IPS-18c (cell line): ENCODE measurements around the gene ACSF2.

ENCODE experiments used
- H3K4me3 ChIP-seq: 2 replicates; pipeline ENCODE4 v1.7.0; 2013; ENCODE audit warnings: low read depth, mild to moderate bottlenecking, low read length, moderate library complexity; ENCODE audit not compliant: insufficient read depth
- H3K9me3 ChIP-seq: one replicate; pipeline ENCODE4 v1.6.1; 2013; ENCODE audit warnings: mild to moderate bottlenecking, low read length, moderate library complexity; ENCODE audit not compliant: control insufficient read depth, insufficient read depth

ACSF2 gene

GRCh38 chr17:50452630-50453300 lies 26.7 kb downstream of the ACSF2 start:
- no peaks in the 10 kb centered on the region for H3K9me3 ChIP-seq

GRCh38 chr17:50453901-50454300 lies 27.9 kb downstream of the ACSF2 start:
- no peaks in the 10 kb centered on the region for H3K9me3 ChIP-seq
- H3K4me3 ChIP-seq, result no peak overlapping the region

More at GRCh38 chr17:50452630-50453300, 26.7 kb downstream of the ACSF2 start:
- H3K4me3 ChIP-seq, result no peak overlapping the region

- Histone ChIP-seq H3K4me3 (no peak overlapping the region), H3K9me3 (no peaks in the 10 kb centered on the region)
Measured at GRCh38 chr17:50457621-50458020, 31.6 kb downstream of the ACSF2 start.

GRCh38 chr17:50458270-50458669 lies 32.3 kb downstream of the ACSF2 start:
- H3K9me3 ChIP-seq, result no peaks in the 10 kb centered on the region

GRCh38 chr17:50458701-50459676 lies 33.0 kb downstream of the ACSF2 start:
- Histone ChIP-seq H3K4me3 (no peak overlapping the region), H3K9me3 (no peaks in the 10 kb centered on the region)

More at GRCh38 chr17:50458270-50458669, 32.3 kb downstream of the ACSF2 start:
- H3K4me3 ChIP-seq, result no peak overlapping the region

GRCh38 chr17:50459756-50460155 lies 33.7 kb downstream of the ACSF2 start:
- Histone ChIP-seq H3K4me3 (no peak overlapping the region), H3K9me3 (no peaks in the 10 kb centered on the region)

- no peak overlapping the region for H3K4me3 ChIP-seq
- no peaks in the 10 kb centered on the region for H3K9me3 ChIP-seq
Measured at GRCh38 chr17:50460831-50461526, 35.0 kb downstream of the ACSF2 start.

GRCh38 chr17:50461550-50462132 lies 35.6 kb downstream of the ACSF2 start:
- H3K9me3 ChIP-seq, result no peaks in the 10 kb centered on the region

GRCh38 chr17:50462446-50462845 lies 36.4 kb downstream of the ACSF2 start:
- H3K4me3 ChIP-seq, result no peak overlapping the region

More at GRCh38 chr17:50461550-50462132, 35.6 kb downstream of the ACSF2 start:
- H3K4me3 ChIP-seq, result no peak overlapping the region

GRCh38 chr17:50464121-50464520 lies 38.1 kb downstream of the ACSF2 start:
- Histone ChIP-seq H3K4me3 (no peak overlapping the region), H3K9me3 (no peaks in the 10 kb centered on the region)

More at GRCh38 chr17:50462446-50462845, 36.4 kb downstream of the ACSF2 start:
- no peaks in the 10 kb centered on the region for H3K9me3 ChIP-seq

GRCh38 chr17:50464736-50465135 lies 38.7 kb downstream of the ACSF2 start:
- Histone ChIP-seq H3K4me3 (no peak overlapping the region), H3K9me3 (no peaks in the 10 kb centered on the region)

GRCh38 chr17:50465171-50465570 lies 39.2 kb downstream of the ACSF2 start:
- no peaks in the 10 kb centered on the region for H3K9me3 ChIP-seq

GRCh38 chr17:50465635-50466034 lies 39.6 kb downstream of the ACSF2 start:
- H3K9me3 ChIP-seq, result no peaks in the 10 kb centered on the region

More at GRCh38 chr17:50465171-50465570, 39.2 kb downstream of the ACSF2 start:
- H3K4me3 ChIP-seq, result no peak overlapping the region

GRCh38 chr17:50466371-50467113 lies 40.5 kb downstream of the ACSF2 start:
- no peaks in the 10 kb centered on the region for H3K9me3 ChIP-seq
- no peak overlapping the region for H3K4me3 ChIP-seq

More at GRCh38 chr17:50465635-50466034, 39.6 kb downstream of the ACSF2 start:
- no peak overlapping the region for H3K4me3 ChIP-seq

GRCh38 chr17:50467114-50467854 lies 41.3 kb downstream of the ACSF2 start:
- H3K9me3 ChIP-seq, result no peaks in the 10 kb centered on the region
- no peak overlapping the region for H3K4me3 ChIP-seq

GRCh38 chr17:50467855-50468303 lies 41.9 kb downstream of the ACSF2 start:
- Histone ChIP-seq H3K4me3 (no peak overlapping the region), H3K9me3 (no peaks in the 10 kb centered on the region)
